ENCODE results near the gene C2CD2.

Gene C2CD2

DNA sequence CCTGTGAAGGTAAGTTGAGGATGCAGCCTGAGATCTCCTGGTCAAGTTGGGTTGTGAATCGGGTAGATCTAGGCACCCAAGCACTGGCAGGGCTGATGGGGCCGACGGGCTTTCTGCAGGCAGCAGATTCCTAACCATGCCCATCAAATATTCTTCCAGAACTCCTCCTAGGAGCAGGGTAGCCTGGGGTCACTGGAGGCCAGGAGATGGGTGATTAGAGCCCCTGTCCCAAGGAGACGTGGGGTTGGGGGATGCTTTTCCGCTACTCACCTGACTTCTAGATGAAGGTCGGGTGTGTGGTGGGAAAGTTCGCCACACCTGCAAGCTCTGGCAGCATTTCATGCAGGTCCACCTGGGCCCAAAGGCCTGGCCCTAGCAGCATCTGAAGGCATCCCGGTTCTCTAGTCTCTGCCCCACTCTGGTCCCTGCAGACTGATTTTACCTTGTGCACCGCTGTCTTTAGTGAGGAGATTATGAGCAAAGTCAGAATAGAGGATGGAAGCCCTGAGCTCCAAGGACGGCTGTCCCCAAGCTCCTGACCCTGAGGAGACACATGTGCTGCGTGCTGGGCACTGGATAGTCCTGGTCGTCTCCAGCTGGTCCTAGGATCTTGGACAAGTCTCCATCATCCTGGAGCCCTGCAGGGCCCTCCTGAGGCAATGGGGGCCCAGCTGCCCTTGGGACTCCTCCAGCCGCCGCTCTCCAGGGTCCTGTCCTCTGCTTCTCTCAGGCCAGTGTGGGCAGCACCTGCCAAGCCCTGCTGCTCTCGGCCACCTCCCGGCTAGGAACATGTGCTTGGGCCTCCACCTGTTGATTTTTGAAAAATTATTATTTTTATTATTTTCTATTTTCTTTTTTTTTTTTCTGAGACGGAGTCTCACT lies 21.8 kb upstream of the C2CD2 start:
- in situ Hi-C loops (cut with HindIII; ENCODE audit: low sequenced_read_pairs) = no loop called here

DNA sequence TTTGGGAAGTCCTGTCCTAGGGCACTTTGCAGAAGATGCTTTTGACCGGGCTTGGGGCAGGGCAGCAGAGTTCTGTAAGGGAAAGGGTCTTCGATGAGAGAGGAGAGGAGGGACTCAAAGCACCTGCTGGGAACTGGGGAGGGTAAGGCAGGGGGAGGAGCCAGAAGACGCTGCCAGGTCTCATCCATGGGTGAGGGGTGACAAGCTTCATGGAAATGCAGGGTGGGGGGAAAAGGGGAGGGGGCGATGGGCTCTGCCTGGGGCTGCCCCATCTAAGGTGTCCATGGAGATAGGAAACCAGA lies 20.9 kb upstream of the C2CD2 start:
- in situ Hi-C loops (cut with HindIII; ENCODE audit: low sequenced_read_pairs) = no loop called here

DNA sequence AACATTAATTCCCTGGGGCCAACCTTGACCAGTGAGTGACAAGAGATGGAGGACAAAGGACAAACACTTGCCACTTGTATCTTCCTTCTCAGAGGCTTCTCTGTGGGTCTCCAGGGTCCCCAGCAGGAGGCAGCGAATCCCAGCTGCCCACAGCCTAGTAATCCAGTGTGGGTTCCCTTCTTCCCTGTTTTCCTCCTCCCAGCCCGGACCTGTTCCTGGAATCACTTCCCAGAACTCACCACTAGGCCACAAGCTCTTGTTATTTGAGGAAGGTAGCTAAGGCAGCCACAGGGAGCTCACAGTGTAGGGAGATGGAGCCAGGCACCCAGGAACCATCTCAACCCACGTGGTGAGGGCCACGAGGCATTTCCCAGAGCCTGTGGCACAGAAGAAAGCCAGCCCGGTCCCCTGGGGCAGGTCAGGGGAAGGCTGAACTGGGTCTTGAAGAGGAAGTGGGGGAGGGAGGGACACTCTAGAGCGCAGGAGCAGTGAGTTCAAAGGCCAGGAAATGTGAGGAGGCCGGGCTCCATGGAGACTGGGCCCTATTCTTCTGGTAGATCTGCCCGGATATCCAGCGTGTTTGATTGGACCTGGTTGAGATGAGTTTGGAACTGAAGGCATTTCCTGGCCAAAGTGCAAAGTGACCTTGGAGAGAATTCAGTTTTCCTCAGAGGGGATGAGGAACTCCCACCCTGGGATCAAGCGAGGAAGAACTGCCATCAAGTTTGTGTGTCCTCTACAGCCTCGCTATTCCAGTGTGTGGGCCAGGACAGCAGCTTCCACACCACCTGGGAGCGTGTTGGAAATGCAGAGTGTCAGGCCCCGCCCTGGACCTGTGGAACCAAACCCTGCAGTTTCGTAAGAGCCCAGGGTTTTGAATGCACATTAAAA lies 20.3 kb upstream of the C2CD2 start:
- in situ Hi-C loops (cut with HindIII; ENCODE audit: low sequenced_read_pairs) = no loop called here

DNA sequence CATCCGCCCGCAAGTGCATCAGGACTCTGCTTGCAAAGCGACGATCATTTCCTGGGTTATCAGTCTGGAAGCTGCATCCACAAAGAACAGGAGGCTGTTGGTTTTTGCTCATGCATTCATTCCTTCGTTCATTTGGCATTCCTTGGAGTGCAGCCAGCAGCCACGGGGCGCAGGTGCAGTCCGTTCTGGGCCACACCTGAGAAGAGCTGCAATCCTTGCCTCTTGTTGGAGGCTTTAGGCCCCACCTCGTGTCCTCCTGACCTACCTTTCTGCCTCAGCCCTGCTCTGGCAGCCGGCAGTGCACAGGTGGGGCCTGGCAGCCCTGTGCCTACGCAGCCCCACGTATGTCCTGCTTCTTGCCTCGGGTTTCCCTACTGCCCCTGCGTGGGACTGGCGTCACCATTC lies 19.6 kb upstream of the C2CD2 start:
- in situ Hi-C loops (cut with HindIII; ENCODE audit: low sequenced_read_pairs) = no loop called here

DNA sequence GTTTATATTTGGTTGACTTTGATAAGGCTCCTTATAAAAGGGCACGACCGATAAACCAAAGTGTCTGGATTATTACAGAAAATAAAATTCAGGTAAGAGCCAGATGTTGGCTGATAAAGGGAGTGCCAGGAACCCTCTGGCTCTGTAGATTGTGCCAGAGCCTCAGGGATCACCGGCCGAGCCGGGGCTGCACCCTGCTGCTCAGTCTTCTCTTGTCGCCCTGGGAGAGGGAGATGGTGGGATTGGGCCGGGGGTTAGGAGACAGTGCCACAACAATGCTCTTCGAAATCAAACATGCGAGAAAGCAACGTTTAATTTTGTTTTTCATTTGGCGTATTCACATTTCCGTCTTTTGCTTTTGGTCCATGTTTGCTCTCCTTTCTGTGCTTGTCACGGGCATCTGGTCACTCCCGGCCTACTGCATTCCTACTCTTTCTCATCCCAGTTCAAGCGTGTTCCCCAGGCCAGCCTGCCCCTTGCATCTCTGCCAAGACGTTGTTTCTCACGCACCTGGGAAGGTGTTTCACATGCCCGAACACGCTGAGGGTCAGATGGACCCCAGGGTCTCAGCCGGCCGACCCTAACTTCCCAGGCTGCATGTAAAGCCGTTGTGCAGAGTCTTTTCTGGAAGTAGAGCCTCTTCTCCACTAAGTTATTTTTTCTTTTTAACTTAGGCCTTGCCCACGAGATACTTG lies 18.8 kb upstream of the C2CD2 start:
- in situ Hi-C loops (cut with HindIII; ENCODE audit: low sequenced_read_pairs) = no loop called here

DNA sequence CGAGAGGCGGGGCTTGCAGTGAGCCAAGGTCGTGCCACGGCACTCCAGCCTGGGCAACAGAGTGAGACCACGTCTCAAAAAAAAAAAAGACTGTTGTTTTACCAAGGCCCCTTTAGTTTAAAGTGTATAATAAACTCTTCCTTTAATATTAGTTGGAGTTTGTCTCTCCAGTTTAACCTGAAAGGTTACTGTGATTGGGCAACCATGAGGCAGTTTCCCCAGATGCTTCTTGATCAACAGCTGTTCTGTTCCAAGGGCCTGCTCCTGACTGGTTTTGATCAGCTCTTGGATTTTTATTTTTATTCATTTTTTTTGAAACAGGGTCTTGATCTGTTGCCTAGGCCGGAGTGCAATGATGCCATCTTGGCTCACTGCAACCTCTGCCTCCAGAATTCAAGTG lies 18.1 kb upstream of the C2CD2 start:
- in situ Hi-C loops (cut with HindIII; ENCODE audit: low sequenced_read_pairs) = no loop called here

DNA sequence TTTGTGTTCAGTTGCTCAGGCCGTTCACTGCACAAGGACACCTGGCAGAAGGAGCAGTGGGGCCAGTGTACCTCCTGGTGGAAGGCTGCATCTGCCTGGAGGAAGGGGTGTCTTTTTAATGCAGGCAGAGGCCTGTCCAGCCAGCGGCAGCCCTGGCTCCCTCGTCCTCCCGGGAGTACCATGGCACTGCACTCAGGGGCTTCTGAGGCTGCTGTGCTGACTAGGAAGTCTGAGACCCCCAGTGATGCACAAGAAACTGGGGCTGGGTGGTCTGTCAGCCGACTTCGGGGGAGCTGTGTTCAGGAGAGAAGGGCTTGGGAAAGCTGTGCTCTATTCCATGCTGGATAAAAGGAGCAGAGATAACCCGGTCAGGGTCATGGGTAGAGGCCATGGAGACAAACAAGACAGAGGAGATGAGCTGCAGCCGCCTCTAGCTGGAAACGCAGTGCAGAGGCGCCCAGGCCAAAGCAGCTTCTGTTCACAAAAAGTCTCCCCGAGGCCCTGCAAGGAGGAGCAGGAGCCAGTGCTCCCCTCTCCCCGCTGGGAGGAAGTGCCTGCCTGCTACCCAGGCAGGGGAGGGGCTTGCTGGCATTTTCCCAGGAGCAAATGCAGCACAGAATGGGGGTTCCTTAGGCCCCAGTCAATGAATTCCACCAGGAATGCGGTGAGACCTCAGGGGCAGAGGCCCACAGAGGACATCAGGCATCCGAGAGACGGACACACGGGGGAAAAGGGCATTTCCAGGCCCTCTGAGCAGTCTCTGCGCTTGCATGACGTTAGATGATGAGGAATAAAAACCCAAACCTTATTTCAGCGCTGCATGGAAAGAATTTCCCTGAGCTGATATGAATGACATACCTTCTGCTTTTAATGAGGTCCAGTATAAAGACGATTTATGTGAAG lies 17.2 kb upstream of the C2CD2 start:
- in situ Hi-C loops (cut with HindIII; ENCODE audit: low sequenced_read_pairs) = no loop called here

DNA sequence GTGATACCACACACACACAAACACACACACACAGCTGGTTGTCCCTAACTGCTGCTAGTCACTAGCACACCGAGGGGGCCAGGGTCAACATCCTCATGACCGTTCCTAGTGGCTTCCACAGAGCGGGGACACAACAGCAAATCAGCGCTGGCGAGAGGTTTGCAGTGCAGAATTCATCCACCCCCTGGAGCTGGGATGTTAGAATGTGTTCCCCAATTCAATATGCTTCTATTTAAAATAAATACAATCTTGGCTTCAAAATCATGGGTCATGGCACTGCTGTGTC lies 16.2 kb upstream of the C2CD2 start:
- in situ Hi-C loops (cut with HindIII; ENCODE audit: low sequenced_read_pairs) = no loop called here

DNA sequence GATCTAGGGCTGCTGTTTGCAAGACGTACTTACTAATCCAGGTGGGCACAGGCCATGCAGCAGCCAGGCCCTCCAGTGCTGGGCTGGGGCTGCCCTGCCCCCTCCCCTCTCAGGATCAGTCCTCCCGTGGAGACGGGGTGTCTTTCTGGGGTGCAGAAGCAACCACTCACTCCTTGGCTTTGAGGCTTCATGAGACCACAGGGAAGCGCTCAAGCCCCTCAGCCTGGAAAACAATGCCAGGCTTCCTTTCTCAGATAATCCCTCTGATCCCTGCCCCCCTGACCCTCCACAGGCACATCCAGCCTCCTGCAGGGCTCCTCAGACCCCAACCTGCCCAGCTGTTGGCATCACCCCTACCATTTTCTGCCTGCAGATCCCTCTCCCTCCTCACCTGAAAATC lies 13.9 kb upstream of the C2CD2 start:
- in situ Hi-C loops (cut with HindIII; ENCODE audit: low sequenced_read_pairs) = no loop called here

DNA sequence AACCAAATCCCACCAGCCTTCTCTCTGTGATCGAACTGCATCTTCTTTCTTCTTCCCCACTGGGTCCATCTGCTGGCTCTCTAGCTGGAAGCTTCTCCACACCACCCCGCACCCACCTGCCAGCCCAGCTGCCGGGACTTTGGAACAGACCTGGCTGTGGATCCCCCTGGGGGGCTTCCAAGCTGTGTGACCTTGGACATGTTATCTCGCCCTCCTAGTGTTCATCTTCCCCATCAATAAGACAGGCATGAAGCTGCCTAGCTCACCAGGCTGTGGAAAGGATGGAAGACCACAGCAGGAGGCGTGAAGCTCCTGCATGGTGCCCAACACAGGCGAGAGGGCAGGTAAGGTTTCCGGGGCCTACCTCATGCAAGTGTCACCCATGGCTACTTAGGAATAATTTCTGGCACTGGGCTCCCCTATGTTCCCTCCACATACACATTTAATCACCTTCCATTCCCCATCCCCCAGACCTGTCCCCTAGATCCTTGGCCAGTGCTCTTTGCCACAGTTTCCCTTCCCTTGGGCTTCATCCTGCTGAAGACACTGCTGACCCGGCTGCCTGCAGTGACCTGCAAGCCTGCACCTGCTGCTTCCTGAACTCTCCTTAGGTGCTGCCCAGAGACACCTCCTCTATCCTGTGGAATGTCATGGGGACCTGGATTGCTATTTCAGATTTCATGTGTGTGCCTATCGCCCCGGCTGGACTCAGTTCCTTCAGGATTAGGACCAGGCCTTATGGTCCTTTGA lies 13.2 kb upstream of the C2CD2 start:
- in situ Hi-C loops (cut with HindIII; ENCODE audit: low sequenced_read_pairs) = no loop called here

DNA sequence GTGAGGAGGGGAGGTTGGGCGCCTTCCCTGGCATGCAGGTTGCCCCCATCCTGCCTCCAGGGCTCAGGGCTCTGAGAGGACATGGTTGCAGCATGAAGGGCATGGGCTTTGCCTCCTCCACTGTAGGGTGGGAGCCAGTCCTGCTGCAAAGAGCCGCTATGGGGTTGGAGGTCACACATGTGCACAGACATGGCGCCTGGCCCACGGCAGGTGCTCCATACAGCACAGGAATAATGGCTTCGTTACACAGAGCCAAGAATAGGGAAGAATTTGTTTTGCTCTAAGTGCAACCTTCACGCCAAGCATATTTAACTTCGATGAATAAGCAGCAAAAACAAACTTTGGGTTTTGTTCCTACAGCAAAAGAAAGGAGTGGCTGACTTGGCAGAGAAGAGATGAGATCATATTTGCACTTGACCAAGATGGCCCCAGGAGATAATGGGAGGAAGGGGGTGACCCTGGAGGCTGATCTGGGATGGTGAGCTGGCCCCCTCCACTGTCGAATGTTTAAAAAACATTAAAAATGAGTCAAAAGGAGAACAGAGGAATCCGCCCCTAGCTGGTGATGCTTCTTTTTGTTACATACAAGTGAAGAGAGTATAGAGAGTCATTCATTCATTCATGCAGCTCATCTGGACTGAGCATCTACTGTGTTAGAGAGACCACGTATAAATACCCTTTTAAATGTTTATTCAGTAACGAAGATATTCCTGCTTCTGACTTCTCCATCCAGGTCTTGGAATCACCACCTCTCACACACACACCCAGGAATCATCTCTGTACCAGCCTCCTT lies 12.4 kb upstream of the C2CD2 start:
- in situ Hi-C loops (cut with HindIII; ENCODE audit: low sequenced_read_pairs) = no loop called here

DNA sequence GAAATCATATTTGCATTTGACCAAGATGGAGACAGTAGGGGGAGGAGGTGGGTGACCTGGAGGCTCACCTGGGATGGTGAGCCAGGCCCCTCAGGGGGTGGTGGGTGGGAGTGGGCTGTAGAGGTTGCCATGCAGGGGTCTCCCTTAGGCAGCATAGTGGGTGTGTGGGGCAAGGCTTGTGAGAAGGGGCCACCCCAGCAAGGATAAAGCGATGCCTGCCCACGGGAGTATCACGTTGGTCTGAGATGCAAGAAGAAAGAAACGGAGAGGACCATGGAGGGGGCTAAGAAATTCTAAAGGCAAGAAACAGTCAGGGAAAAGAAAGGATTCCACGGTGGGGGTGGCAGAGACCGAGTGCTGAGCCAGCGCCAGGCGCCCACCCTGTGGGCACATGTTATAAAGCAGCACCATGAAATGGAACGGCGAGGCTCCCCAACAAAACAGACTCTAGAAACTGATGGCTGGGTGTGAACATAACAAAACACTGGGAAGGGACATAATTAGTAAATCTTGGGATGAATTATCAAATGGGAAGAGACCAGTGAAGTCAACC lies 11.7 kb upstream of the C2CD2 start:
- in situ Hi-C loops (cut with HindIII; ENCODE audit: low sequenced_read_pairs) = no loop called here

DNA sequence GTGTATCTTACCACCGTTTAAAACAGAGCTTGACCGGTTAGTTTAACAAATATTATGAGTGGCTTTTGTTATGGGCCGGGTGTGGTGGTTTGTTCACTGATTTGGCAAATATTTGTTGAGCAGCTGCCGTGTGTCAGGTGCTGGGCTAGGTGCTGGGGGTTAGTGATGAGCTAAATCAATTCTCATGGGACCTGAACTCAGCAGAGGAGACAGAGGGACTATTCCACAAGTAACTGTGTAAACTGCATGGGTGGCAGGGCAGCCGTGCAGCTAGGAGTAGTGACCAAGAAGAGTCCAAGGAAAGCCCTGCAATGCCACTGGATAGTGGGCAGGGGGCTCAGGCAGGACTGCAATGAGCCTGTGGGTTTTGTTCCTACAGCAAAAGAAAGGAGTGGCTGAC lies 11.2 kb upstream of the C2CD2 start:
- in situ Hi-C loops (cut with HindIII; ENCODE audit: low sequenced_read_pairs) = no loop called here

DNA sequence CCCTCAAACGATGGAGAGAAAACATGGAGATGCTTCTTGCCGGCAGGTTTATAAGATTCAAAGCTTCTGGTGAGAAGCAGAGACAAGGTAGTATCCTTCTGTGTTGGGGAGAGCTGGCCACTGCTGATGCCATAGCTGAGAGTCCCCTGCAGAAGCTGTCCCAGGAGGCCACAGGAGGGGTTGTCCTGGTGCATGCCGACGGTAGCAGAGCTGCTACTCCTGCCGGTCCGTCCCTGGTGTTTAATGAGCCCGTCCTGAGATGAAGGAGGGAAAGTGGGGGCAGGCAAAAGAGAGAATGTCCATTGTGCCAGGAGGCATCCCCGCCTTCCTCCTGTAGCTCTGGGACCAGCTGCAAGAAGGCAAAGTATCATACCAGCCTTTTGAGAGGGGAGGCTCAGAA lies 10.4 kb upstream of the C2CD2 start:
- in situ Hi-C loops (cut with HindIII; ENCODE audit: low sequenced_read_pairs) = loop anchor here (5.0 kb wide), 1 partner anchor 78 kb away; no protein-coding TSS in a partner anchor

DNA sequence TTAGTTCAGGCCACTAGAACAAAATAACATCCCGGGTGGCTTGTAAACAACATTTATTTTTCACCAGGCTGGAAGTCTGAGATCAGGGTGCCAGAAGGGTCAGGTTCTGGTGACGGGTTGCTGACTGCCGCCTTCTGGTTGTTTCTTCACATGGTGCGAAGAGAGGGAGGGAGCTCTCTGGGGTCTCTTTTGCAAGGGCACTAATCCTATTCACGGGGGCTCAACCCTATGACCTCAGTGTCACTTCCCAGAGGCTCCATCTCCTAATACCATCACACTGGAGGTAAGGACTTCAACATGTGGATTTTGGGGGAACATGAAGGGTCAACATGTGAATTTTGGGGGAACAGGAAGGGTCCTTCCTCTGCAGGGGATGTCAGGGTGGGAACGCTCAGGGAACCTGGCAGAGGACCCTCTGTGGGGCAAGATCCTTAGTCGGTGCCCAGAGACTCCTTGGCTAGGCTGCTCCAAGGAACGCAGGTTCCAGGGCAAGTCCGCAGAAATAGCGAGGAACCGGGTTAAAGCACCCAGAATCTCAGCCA lies 8.7 kb upstream of the C2CD2 start:
- in situ Hi-C loops (cut with HindIII; ENCODE audit: low sequenced_read_pairs) = loop anchor here (5.0 kb wide), 1 partner anchor 80 kb away; no protein-coding TSS in a partner anchor

DNA sequence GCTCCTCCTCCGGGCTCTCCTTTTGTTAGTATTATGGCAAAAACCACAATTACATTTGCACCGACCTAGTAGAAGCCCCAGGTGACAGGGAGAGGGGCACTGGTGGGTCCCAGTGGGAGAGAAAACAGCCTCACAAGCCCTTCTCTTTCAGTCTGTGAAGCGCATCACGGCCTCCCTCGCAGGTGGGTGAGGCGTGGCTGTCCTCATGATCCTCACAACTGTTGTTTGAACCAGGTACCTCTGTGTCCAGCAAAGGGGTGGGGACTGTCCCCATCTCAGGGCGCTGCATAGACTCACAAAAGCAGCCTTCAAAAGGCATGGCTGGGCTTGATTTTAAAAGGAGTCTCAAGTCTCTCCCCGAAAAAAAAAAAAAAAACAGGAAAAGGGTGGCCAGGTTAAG lies 7.9 kb upstream of the C2CD2 start:
- in situ Hi-C loops (cut with HindIII; ENCODE audit: low sequenced_read_pairs) = loop anchor here (5.0 kb wide), 1 partner anchor 81 kb away; no protein-coding TSS in a partner anchor

DNA sequence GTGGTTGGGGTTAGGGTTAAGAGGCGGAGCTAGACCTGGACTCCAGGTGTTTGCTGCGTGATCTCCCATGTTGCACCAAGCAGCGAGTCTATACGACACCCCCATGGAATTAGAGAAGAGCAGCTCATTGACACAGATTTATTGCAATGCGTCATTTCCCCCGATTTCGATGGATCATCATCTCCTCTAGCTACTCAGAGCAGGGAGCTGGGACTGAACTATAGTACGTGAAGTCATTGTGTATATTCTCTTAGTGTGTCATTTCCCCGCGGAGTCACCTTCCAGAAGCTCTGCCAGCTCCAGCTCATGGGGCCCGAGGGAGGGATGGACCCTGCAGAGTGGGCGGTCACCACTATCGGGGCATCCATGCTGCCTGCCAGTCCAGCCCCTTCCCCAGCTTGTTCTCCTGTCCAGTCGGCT lies 7.5 kb upstream of the C2CD2 start:
- in situ Hi-C loops (cut with HindIII; ENCODE audit: low sequenced_read_pairs) = loop anchor here (5.0 kb wide), 1 partner anchor 81 kb away; no protein-coding TSS in a partner anchor

DNA sequence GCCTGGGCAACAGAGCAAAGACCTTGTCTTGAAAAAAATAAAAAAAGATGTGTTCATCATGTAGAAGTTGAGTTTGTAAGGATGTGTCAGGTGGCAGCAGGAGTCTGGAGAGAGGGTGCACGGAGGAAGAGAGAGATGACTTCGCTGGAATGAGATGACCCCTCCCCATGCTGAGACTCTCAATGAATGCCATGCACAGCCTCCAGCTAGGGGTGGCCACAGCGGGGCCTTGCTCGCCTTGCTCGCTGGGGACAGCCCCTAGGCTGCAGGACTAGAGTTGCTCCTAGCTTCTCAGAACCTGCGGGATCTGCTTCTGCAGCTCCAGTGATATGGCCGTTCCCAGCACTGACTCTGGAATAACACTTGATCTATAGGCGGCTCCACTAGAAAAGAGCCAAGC lies 6.6 kb upstream of the C2CD2 start:
- in situ Hi-C loops (cut with HindIII; ENCODE audit: low sequenced_read_pairs) = loop anchor here (5.0 kb wide), 1 partner anchor 82 kb away; no protein-coding TSS in a partner anchor

Data from endothelial cell of hepatic sinusoid (primary cell).